NCI-H2107 (cell line): ENCODE measurements around the gene KRT5.

Experiments
- DNase-seq: peaks from one replicate; lab custom pipeline; 2025; lab: John Stamatoyannopoulos, UW

Gene KRT5

GRCh38 chr12:52537101-52537500 lies 16.9 kb upstream of the KRT5 start:
- DNase-seq = no peak

DNA sequence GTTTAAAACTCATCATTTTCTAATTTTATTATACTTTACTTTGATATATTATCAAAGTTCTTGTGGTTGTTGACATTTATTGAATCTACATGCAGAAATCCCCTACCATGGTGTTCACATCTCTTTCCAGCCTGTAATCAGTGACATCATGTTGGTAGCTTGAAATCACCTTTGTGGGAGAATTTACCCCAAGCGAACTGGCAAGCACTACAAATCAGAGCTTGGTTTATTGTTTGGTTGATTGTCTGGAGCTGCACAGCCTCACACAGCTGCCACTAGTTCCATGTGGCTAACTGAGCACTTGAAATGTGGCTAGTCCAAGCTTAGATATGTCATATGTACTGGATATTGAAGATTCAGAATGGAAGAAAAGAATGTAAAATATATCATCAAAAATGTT lies 15.4 kb upstream of the KRT5 start:
- no peak for DNase-seq

DNA sequence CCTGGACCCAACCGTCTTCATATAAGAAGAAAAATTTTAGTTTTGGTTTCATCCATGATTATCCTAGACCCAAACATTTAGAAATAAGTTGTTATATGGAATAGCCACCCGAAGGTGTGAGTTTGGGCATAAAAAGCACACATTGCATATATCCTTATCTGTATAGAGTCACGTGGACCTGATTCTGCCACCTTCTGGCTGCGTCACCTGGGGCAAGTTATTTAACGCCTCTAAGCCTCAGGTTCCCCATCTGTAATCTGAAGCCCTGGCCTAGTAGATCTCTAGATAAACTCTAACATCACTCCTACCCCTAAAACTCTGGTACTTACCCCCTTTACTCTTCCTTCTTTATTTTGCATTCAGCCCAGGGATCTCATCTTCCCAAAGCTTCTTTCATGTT lies 14.3 kb upstream of the KRT5 start:
- DNase-seq = no peak

DNA sequence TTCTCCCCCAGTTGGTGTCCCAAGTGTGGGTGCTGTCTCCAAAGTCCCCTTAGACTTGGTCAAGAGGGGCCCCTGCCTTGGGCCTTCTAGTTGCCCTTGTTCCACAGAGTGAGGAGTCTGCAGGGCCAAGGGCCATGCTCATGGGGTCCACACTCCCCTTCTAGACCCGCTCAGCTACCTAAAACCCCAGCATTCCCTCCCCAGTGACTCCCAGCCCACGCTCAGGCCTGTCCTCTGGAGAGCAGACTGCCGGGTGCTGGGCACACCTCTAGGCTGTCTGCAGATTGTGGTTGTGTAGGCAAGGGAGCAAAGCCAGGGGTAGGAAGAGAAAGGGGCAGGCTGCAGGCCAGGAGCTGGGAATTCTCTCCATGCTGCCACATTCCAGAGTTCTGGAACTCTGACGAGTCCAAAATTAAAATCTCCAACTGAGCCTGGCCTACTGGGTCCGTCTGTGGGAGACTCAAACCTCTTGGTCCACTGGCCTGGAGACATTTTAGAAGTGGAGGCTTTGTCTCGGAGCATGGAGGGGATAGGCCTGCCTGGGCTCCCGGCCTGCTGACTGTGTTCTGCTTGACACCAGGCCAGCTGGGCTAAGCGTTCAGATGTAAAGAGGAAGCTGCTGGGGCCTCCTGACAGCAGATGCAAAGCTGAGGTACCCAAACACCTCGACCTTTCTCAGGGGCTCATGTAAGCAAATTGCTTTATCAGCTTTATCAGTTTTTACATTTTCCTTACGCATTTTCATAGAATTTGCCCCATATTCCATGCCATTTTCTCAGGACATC lies 13.7 kb upstream of the KRT5 start:
- DNase-seq = no peak

DNA sequence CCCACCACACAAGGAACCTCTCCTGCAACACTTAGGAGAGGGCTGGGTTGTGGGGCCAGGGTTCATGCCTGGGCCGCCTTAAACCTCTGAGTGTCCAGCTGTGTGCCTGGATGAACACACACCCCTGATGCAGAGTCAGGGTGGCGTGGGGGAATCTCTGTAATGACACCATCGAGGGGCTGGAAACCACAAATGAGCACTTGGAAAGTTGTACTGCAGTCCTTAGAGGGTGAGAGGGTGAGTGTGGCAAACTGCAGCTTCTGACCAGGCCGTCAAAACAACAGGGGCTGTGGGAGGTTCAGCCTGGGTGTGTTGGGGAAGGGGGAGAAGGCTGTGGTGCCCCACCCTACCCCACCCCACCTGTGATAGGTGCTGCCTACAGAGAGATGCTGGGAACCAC lies 12.4 kb upstream of the KRT5 start:
- DNase-seq = no peak

- DNase-seq = no peak
Observed at GRCh38 chr12:52531566-52532300, 11.5 kb upstream of the KRT5 start.

GRCh38 chr12:52530905-52531304 lies 10.7 kb upstream of the KRT5 start:
- DNase-seq = no peak

DNA sequence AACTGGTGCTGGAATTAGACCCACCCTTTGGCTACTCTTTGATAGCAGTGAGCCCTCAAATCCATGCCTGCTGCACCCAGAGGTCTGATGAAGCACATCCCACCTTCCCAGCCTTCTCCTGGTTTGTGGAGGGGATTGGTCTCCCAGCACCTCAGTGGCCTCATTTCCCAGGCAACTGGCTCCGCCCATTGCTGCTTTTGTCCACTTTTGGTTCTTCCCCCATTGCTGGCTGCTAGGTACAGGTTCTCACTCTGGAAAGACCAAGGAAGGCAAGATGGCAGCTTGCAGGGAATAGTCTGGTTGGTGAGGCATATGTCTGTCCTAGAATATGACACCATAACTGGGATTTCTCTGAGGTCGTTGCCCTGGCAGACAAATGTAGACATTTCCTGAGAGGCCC lies 10.2 kb upstream of the KRT5 start:
- no peak for DNase-seq

GRCh38 chr12:52529846-52530245 lies 9.7 kb upstream of the KRT5 start:
- DNase-seq = no peak

GRCh38 chr12:52529417-52529816 lies 9.2 kb upstream of the KRT5 start:
- no peak for DNase-seq

- DNase-seq = no peak
Observed at GRCh38 chr12:52528641-52529143, 8.5 kb upstream of the KRT5 start.

GRCh38 chr12:52527121-52527800 lies 7.1 kb upstream of the KRT5 start:
- DNase-seq = no peak

- no peak for DNase-seq
Observed at GRCh38 chr12:52526511-52526951, 6.3 kb upstream of the KRT5 start.

GRCh38 chr12:52525661-52526499 lies 5.7 kb upstream of the KRT5 start:
- DNase-seq = no peak

DNA sequence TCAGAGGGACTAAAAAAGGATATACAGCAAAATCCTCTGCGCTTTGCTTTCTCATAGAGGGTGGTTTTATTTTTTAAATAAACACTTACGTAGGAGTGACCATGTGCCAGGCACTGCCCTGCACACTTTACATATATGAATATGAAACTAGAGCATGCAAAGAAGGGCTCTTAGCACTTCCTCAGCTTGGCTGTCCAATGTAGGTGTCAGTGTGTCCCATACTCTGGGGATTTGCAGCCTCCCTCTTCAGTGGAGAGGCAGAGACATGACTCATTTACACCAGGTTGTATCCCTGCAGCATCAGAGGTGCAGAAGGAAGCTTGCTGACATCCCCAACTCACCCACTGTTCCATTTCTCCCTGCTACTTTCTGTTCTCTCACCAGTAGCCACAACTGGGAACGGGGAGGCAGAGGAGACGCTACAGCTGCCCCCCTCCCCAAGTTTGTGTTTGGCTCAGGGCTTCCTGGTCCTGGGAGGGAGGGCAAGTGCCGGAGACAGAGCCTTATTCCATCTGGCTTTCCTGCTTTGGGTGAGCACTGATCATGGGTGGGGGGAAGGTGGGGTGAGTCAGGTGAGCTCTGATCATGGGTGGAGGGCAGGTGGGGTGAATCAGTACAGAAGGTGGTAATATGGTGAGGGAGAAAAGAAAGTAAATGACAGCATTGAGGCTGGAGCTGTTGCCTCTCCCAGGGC lies 4.9 kb upstream of the KRT5 start:
- no peak for DNase-seq

GRCh38 chr12:52524241-52524897 lies 4.2 kb upstream of the KRT5 start:
- no peak for DNase-seq

GRCh38 chr12:52523824-52524223 lies 3.6 kb upstream of the KRT5 start:
- no peak for DNase-seq

- DNase-seq = no peak
Observed at GRCh38 chr12:52522346-52523011, 2.3 kb upstream of the KRT5 start.

DNA sequence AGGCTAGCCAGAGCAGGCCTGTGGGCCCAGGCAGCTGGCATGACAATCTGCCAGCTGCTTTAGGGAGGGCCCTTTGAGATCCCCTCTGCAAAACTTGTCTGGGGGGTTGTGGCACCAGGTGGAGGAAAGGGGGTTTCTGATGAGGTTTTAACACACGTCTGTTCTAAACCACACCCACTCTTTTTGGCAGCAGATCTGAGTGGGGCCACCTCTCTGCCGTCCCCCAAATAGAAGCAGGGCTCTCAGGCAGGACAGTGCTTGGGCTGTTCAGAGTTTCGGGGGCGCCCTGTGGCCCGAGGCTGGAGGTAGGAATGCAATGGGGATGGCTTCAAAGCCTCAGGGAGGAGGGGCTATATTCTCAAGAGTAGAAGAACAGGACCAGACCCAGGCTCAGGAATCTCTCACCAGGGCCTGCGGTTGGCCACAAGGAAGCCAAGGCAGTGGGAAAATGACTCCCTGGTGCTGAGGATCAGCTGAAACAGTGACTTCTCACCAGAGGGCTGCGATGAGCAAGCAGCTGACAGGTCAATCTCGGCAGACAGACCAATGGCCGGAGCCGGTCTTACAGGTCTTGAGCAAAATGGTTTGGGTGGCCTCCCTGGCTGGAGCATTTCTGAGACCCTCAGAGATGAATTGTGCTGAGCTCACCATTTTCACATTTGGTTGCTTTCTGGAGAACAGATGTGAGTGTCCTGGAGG lies 1.5 kb upstream of the KRT5 start:
- DNase-seq = no peak

GRCh38 chr12:52521175-52521567 lies 977 bp upstream of the KRT5 start:
- no peak for DNase-seq
